ENCODE data around the gene ABCC3. TPM values are rescaled to one million over a fixed set of nuclear protein-coding genes. Genes with fewer than 3 reads are reported as not detected.

The ABCC3 gene
- total and polyA plus RNA-seq, 2 experiments from 2014 or later, result 0.53 TPM; not detected in 1

- no peak for TF ChIP-seq CTCF (IDR thresholded peaks at IDR 0.05; ENCODE audit: low read depth, low read length)
- DNase-seq (ENCODE audit: low read depth in 1 of 2, low spot score in 1 of 2), result no peak
- H3K27ac ChIP-seq, result no peak overlapping the region
- H3K36me3 ChIP-seq, result peaks cover 4% of the 10 kb centered on the region
- H3K9me3 ChIP-seq (ENCODE audit: low read depth), result no peaks in the 10 kb centered on the region
- H3K4me1 ChIP-seq (ENCODE audit: low read depth), result peaks cover 23% of the 10 kb centered on the region
- no peaks in the 10 kb centered on the region for H3K27me3 ChIP-seq
- no peak overlapping the region for H3K4me3 ChIP-seq
These were observed 53.6 kb downstream of the ABCC3 start for GRCh38 chr17:50688245-50688644.

GRCh38 chr17:50689251-50689650 is 54.6 kb downstream of the ABCC3 start:
- no peak overlapping the region for H3K4me3 ChIP-seq
- H3K27ac ChIP-seq, result no peak overlapping the region
- peaks cover 25% of the 10 kb centered on the region for H3K4me1 ChIP-seq (ENCODE audit: low read depth)
- H3K36me3 ChIP-seq, result peaks cover 9% of the 10 kb centered on the region
- peak in 1 of 2 donors; percentile 59 for DNase-seq (ENCODE audit: low read depth in 1 of 2, low spot score in 1 of 2)
- H3K27me3 ChIP-seq, result no peaks in the 10 kb centered on the region
- TF ChIP-seq CTCF (IDR thresholded peaks at IDR 0.05; ENCODE audit: low read depth, low read length), result no peak
- H3K9me3 ChIP-seq (ENCODE audit: low read depth), result no peaks in the 10 kb centered on the region

GRCh38 chr17:50689956-50690886 is 55.5 kb downstream of the ABCC3 start:
- DNase-seq (ENCODE audit: low read depth in 1 of 2, low spot score in 1 of 2), result peak in 1 of 2 donors; percentile 30
- no peak for TF ChIP-seq CTCF (IDR thresholded peaks at IDR 0.05; ENCODE audit: low read depth, low read length)
- H3K4me1 ChIP-seq (ENCODE audit: low read depth), result peaks cover 25% of the 10 kb centered on the region
- H3K9me3 ChIP-seq (ENCODE audit: low read depth), result no peaks in the 10 kb centered on the region
- peaks cover 19% of the 10 kb centered on the region for H3K36me3 ChIP-seq
- H3K27me3 ChIP-seq, result no peaks in the 10 kb centered on the region
- H3K27ac ChIP-seq, result no peak overlapping the region
- H3K4me3 ChIP-seq, result no peak overlapping the region

- DNase-seq (ENCODE audit: low read depth in 1 of 2, low spot score in 1 of 2), result no peak
- H3K36me3 ChIP-seq, result peaks cover 27% of the 10 kb centered on the region
- H3K27me3 ChIP-seq, result no peaks in the 10 kb centered on the region
- peaks cover 25% of the 10 kb centered on the region for H3K4me1 ChIP-seq (ENCODE audit: low read depth)
- no peak for TF ChIP-seq CTCF (IDR thresholded peaks at IDR 0.05; ENCODE audit: low read depth, low read length)
- H3K4me3 ChIP-seq, result no peak overlapping the region
- no peak overlapping the region for H3K27ac ChIP-seq
- H3K9me3 ChIP-seq (ENCODE audit: low read depth), result no peaks in the 10 kb centered on the region
These were observed 56.3 kb downstream of the ABCC3 start for GRCh38 chr17:50690887-50691549.

- TF ChIP-seq CTCF (IDR thresholded peaks at IDR 0.05; ENCODE audit: low read depth, low read length), result no peak
- H3K9me3 ChIP-seq (ENCODE audit: low read depth), result no peaks in the 10 kb centered on the region
- peaks cover 33% of the 10 kb centered on the region for H3K36me3 ChIP-seq
- DNase-seq (ENCODE audit: low read depth in 1 of 2, low spot score in 1 of 2), result no peak
- peak overlapping the region; percentile 80 for H3K27ac ChIP-seq
- no peak overlapping the region for H3K4me3 ChIP-seq
- no peaks in the 10 kb centered on the region for H3K27me3 ChIP-seq
- peaks cover 20% of the 10 kb centered on the region for H3K4me1 ChIP-seq (ENCODE audit: low read depth)
These were observed 57.1 kb downstream of the ABCC3 start for GRCh38 chr17:50691550-50692447.

Measured in cardiac muscle cell (in vitro differentiated cells and primary cell).